DMS79 treated with DMSO at 0.1 percent for 48 hours (cell line): Measurements from ENCODE around the gene CAPN15.
"Not testable (repeated sequence)": the region's sequence is repeated elsewhere in the genome, so short reads cannot be mapped to it uniquely, and the experiment has no call there.

ENCODE experiments used
- DNase-seq: peaks from one replicate; lab custom pipeline; 2025; lab: John Stamatoyannopoulos, UW

CAPN15 gene

GRCh38 chr16:527015-527903 is at the start of gene CAPN15:
CAPN15 (plus strand) TSS chr16:527712; CDS start chr16:546839, 19,127 bp downstream.
- DNase-seq = peak; percentile 77

GRCh38 chr16:478287-478686 is 49.2 kb upstream of the CAPN15 start:
- DNase-seq = not testable (repeated sequence)

GRCh38 chr16:482468-483185 is 44.9 kb upstream of the CAPN15 start:
- DNase-seq = no peak

DNA sequence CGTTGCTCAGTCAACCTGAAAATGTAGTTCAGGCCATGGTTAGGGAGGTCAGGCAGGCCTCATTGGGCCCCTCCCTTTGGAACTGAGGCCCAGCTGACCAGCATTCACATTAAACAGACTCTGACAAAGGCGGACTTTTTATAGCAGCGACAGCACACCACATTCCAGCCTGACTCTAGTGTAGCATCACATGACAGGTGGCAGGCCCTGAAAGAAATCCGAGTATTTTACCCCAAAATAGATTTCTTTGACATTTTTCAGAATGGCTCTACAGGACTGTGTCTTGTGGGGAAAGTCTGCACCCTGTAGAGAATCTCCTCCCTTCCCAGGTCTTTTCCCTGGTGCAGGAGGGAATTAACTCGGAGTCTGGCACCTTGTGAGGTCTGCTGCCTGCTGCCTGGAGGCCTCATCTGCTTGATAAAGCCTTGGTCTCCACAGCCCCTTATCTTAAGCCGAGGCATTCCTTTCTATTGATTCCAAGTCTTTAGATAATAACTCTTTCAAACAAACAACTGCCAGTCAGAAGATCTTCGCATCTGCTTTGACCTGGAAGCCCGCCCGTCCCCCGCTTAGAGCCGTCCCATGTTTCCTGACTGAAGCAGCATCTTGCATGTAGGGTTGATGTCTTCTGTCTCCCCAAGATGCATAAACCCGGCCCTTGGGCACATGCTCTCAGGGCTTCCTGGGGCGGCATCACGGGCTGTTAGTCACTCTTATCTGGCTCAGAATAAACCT is 44.0 kb upstream of the CAPN15 start:
- no peak for DNase-seq

DNA sequence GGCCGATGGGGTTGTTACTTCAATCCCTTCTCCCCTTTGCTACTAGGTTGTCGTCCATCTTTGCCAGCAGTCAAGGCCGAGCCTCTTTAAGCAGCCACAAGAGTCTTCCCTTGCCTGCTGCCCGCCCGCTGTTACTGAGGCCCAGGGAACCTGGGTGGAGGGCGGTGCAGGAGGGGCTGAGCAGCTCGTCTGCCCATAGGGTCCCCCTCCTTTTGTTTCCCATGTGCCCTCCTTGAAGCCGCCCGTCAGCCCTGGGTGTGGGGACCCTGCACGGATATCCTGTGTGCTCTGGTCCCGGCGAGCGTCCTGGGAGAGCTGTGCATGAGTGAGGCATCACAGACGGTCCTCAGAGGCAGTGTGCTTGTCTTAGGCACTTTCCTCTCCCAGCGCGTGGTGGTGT is 37.9 kb upstream of the CAPN15 start:
- DNase-seq = no peak

DNA sequence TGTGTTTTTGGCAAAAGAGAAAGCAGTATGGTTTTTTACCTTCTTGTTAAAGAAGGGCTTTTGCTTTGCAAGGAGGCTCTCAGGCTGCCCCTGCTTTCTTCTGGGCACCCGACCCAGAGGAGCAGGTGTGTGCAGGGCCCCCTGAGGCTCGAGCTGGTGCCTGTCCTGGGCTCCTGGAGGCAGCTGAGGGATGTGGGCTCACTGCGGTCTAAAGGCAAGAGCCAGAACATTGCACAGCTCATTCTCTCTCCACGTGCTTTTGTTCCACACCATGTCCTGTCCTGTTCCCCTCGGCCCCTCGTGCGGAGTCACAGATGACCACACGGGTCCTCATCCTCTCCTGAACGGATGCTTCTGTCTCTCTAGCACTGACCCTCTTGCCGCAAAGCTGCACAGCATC is 36.7 kb upstream of the CAPN15 start:
- DNase-seq = no peak

DNA sequence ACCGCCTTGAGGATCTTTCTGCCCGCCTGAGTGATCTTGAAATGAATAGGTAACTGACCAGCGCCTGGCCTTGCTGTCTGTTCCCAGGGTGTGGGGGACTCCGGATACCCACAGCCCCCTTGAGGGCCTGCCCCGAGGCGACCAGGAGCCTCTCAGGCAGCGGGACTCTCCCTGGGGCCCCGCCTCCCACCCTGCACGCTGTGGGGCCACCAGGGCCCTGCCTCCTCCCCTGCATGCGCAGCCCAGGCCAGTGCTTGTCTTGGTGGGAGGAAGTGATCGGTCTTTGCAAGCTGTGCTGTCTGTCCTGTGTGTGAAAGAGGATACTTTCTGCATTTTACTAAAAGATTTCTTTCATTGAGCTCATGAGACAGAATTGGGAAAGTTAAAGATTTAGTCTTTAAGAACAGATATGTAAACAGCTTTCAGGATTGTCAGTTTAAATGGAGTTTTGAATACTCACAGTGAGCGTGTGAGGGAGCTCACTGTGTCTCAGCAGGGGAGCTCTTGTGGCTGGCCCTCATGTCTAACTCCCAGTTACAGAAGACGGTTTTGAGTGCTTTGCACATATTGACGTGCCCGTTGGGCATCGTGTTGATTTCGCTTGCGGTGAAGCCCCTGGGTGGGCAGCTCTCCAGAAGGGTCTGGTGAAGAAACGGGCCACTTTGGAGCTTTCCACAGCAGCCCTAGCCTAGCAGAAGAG is 36.1 kb upstream of the CAPN15 start:
- DNase-seq = peak; percentile 54

- DNase-seq = no peak
Measured at GRCh38 chr16:492211-492875, 35.2 kb upstream of the CAPN15 start.

- not testable (repeated sequence) for DNase-seq
Measured at GRCh38 chr16:494676-495075, 32.8 kb upstream of the CAPN15 start.

GRCh38 chr16:495127-495748 is 32.3 kb upstream of the CAPN15 start:
- DNase-seq = no peak

DNA sequence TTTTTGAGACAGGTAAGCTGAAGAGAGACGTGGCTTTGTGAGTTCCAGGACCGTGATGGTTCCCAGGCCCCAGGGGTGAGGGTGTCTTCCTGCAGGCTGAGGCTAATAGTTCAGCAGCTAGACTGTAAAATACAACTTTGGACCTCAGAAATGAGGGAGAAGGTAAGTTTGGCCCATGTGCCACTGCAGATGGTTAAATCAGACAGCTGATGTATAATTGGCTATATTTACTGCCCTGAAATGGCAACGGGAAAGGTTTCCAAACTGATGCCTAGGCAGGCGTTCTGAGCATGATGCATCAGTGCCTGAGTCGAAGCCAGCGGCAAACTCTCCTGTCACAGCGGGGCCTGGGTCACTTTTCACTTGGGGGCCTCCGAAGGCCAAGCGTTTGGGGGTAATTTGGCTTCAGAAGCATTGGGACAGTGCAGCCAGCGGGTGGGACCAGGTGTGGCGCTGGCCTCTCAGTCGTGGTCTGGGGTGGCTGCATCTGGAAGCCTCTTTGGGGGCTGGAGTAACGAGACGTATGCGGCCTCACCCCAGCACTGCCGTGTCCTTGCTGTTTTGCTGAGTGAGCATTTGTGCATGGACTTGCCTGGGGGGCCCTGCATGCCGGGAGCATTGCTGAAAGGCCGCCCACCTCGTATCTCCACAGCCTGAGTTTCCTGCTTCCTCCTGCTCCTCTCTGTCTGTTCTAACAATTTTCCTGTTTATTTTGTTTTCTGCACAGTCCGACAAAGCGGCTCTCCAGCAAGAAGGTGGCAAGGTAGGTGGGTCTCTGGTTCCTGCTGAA is 31.2 kb upstream of the CAPN15 start:
- DNase-seq = no peak

DNA sequence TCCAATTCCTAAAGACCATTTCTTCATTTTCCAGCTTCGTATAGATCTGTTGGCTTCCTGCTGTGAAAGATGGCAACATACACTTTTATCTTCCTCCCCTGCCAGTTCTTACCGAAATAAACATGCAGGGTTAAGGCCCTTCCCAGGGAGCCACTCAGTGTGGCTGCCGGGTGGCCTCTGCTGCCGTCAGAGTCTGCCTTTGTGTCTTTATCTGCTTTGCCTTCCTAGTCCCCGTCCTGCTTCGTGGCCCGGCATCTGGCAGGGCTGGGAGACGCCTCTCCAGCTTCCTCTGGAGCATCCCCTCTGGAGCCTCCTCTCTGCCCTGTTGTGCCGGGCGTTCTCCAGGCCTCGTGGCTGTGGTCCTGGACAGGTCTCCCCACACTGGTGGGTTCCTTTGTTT is 30.3 kb upstream of the CAPN15 start:
- DNase-seq = no peak

DNA sequence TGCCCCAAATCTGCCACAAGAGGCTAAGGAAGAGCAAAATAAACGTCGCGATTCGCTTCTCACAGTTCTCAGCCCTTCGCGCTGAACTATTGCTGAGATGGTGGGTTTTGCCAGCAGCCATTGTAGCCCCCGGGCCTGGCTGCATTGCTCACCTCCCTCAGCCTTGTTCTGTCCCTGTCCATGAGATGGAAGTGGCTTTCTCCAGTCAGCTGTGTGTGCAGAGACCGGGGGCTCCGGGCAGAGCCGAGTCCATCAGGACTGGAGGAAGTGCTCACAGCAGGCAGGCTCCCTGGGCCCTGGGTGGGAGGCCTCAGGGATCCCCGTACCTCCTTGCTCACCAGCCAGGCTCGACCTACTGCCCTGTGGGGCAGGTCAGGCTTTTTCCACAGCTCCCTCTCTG is 27.6 kb upstream of the CAPN15 start:
- no peak for DNase-seq

GRCh38 chr16:500709-501108 is 26.8 kb upstream of the CAPN15 start:
- no peak for DNase-seq

DNA sequence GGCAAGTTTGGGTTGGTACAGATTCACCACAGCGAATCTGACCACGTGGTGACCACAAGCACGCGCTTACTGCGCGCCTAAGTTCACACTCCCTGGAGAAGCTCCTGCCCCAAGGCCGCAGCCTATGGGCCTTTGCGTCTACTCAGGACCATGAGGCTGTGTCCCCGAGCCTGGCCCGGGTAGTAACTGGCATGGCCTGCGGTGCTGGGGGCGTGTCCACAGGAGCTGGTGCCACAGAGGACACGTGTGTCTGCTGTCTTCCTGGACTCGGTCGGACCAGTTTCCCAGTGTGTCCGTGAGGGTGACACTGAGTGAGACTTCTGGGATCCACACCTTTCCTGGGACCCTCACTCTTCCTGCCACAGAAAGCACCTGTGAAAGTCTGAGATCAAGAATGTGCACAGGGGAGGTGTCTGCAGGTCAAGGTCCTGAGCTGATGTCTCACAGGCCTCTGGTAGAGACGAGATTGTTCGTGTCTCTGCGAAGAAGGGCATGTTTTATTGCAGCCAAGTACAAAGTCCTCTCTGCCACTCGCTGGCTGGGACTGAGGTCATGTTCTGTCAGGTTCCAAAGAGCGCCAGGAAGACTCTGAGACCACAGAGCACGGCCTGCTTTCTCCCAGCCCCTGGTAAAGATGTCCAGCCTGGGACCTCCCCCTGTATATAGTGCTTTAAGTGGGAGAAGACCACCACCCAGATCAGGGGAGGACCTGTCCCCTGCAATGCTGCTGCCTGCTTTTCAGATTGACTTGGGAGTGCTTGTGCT is 25.2 kb upstream of the CAPN15 start:
- DNase-seq = no peak

GRCh38 chr16:503150-504071 is 24.1 kb upstream of the CAPN15 start:
- DNase-seq = no peak

DNA sequence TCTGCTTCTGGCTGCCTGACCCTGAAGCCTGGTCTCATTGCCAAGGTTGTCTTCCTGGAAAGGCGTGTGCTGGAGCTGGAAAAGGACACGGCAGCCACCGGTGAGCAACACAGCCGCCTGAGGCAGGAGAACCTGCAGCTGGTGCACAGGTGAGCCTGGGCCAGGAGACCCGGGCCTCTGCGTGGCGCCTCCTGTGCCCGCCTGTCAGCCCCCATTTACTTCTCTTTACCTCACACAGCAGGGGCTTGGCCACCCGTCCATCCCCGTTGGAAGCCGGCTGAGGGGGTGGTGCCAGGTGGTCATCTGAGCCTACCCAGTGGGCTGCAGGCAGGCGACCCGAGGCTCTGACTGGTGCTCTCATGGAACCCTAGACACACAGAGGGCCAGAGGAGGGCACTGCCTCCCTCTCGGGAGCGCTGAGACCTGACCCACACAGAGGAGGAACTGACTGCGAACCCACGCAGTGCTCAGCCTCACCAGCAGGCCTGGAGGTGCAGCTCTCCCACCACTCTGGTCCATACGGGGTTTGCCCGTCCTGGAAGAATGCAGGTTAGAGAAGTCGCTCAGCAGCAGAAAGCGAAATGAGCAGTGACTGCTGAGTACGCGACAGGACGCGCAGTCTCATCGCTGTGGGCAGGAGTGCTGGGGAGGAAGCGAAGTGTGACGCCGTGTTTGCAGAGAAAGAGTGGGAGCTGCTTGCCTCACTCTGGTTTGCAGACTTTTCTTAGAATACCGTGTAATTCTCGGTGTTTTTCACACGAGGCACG is 21.9 kb upstream of the CAPN15 start:
- DNase-seq = no peak

DNA sequence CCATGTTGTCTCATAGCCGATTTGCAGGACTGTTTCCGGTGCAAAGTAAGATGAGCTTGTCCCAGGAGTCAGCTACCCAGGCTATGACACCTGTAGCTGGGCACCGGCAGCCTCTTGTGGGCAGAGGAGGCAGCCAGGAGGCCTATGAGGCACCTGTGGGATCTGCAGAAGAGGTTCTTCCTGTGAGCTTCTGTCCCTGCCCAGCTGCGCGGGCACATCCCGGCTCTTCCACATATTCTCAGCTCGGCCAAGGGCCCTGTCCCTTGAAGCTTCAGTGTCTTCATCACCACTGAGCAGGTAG is 21.3 kb upstream of the CAPN15 start:
- DNase-seq = no peak
